Muscle layer of colon (tissue), 2 donors: Measurements from ENCODE around the gene TNRC6C.
A peak's percentile ranks its signal among the peaks of the same experiment; 100 is the strongest.

ENCODE experiments used
- H3K27ac ChIP-seq: one replicate; pipeline ENCODE4 v1.7.0; 2013; ENCODE audit warnings: low read depth, mild to moderate bottlenecking, low read length, moderate library complexity
- H3K27me3 ChIP-seq, 2 donors: one replicate each; pipeline ENCODE4 v1.7.0; 2013; ENCODE audit warnings: low read length in 2 of 2, mild to moderate bottlenecking in 2 of 2; ENCODE audit not compliant: insufficient read depth in 2 of 2, control insufficient read depth in 1 of 2
- H3K36me3 ChIP-seq: one replicate; pipeline ENCODE4 v1.7.0; 2013; ENCODE audit warnings: mild to moderate bottlenecking, low read length; ENCODE audit not compliant: insufficient read depth
- H3K4me1 ChIP-seq: one replicate; pipeline ENCODE4 v1.7.0; 2013; ENCODE audit warnings: mild to moderate bottlenecking, low read length; ENCODE audit not compliant: insufficient read depth
- H3K4me3 ChIP-seq, 2 donors: one replicate each; pipeline ENCODE4 v1.7.0; 2013; ENCODE audit warnings: low read length in 2 of 2, low read depth in 1 of 2, mild to moderate bottlenecking in 1 of 2, moderate library complexity in 1 of 2
- H3K9ac ChIP-seq: one replicate; pipeline ENCODE4 v1.7.0; 2013; ENCODE audit warnings: low read length
- H3K9me3 ChIP-seq: one replicate; pipeline ENCODE4 v1.7.0; 2013; ENCODE audit warnings: mild to moderate bottlenecking, low read length
- donor health status: abdominal sarcoma.
- donor health status: Adenocarcinoma of cecum.

The TNRC6C gene

GRCh38 chr17:78041386-78042179 is 83.1 kb downstream of the TNRC6C start:
- Histone ChIP-seq H3K27me3 (no peaks in the 10 kb centered on the region), H3K9ac (peak overlapping the region; percentile 28)

GRCh38 chr17:78042542-78042941 is 84.0 kb downstream of the TNRC6C start:
- Histone ChIP-seq H3K4me3 (no peak overlapping the region), H3K36me3 (no peaks in the 10 kb centered on the region), H3K9ac (no peak overlapping the region), H3K9me3 (no peaks in the 10 kb centered on the region), H3K27me3 (no peaks in the 10 kb centered on the region), H3K4me1 (peaks cover 20% of the 10 kb centered on the region), H3K27ac (no peak overlapping the region)

More at GRCh38 chr17:78041386-78042179, 83.1 kb downstream of the TNRC6C start:
- H3K4me1 ChIP-seq = peaks cover 20% of the 10 kb centered on the region
- no peaks in the 10 kb centered on the region for H3K36me3 ChIP-seq
- peak overlapping the region; percentile 63 to 73 for H3K4me3 ChIP-seq
- H3K9me3 ChIP-seq = no peaks in the 10 kb centered on the region
- H3K27ac ChIP-seq = peak overlapping the region; percentile 75

- no peaks in the 10 kb centered on the region for H3K27me3 ChIP-seq
- H3K27ac ChIP-seq = no peak overlapping the region
- peaks cover 20% of the 10 kb centered on the region for H3K4me1 ChIP-seq
- no peak overlapping the region for H3K4me3 ChIP-seq
- H3K9ac ChIP-seq = no peak overlapping the region
- H3K9me3 ChIP-seq = no peaks in the 10 kb centered on the region
- no peaks in the 10 kb centered on the region for H3K36me3 ChIP-seq
Observed at GRCh38 chr17:78043031-78043430, 84.5 kb downstream of the TNRC6C start.

GRCh38 chr17:78044280-78044835 is 85.9 kb downstream of the TNRC6C start:
- Histone ChIP-seq H3K27ac (no peak overlapping the region), H3K4me1 (peaks cover 20% of the 10 kb centered on the region), H3K27me3 (no peaks in the 10 kb centered on the region), H3K9me3 (no peaks in the 10 kb centered on the region), H3K36me3 (peaks cover 11% of the 10 kb centered on the region), H3K9ac (no peak overlapping the region), H3K4me3 (no peak overlapping the region)

GRCh38 chr17:78045316-78045715 is 86.8 kb downstream of the TNRC6C start:
- Histone ChIP-seq H3K27me3 (no peaks in the 10 kb centered on the region), H3K9ac (no peak overlapping the region), H3K4me1 (peaks cover 11% of the 10 kb centered on the region), H3K9me3 (no peaks in the 10 kb centered on the region), H3K27ac (no peak overlapping the region), H3K36me3 (peaks cover 20% of the 10 kb centered on the region), H3K4me3 (no peak overlapping the region)

- H3K9me3 ChIP-seq = no peaks in the 10 kb centered on the region
- peaks cover 27% of the 10 kb centered on the region for H3K36me3 ChIP-seq
- H3K27me3 ChIP-seq = no peaks in the 10 kb centered on the region
- peaks cover 4% of the 10 kb centered on the region for H3K4me1 ChIP-seq
- H3K27ac ChIP-seq = no peak overlapping the region
- no peak overlapping the region for H3K4me3 ChIP-seq
- H3K9ac ChIP-seq = no peak overlapping the region
Observed at GRCh38 chr17:78046923-78047322, 88.4 kb downstream of the TNRC6C start.

- Histone ChIP-seq H3K36me3 (peaks cover 27% of the 10 kb centered on the region), H3K27me3 (no peaks in the 10 kb centered on the region), H3K9ac (no peak overlapping the region), H3K4me1 (no peaks in the 10 kb centered on the region), H3K27ac (no peak overlapping the region), H3K4me3 (no peak overlapping the region), H3K9me3 (no peaks in the 10 kb centered on the region)
Observed at GRCh38 chr17:78048346-78049292, 90.1 kb downstream of the TNRC6C start.

DNA sequence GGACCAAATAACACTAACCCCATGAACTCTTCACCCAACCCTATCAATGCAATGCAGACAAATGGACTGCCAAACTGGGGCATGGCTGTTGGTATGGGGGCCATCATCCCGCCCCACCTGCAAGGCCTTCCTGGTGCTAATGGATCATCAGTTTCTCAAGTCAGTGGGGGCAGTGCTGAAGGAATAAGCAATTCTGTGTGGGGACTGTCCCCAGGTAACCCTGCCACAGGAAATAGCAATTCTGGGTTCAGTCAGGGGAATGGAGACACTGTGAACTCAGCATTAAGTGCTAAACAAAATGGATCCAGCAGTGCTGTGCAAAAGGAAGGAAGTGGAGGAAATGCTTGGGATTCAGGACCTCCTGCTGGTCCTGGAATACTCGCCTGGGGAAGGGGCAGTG is 91.1 kb downstream of the TNRC6C start:
- H3K4me3 ChIP-seq = no peak overlapping the region
- H3K4me1 ChIP-seq = no peaks in the 10 kb centered on the region
- H3K9ac ChIP-seq = no peak overlapping the region
- no peaks in the 10 kb centered on the region for H3K27me3 ChIP-seq
- H3K9me3 ChIP-seq = no peaks in the 10 kb centered on the region
- peaks cover 27% of the 10 kb centered on the region for H3K36me3 ChIP-seq
- H3K27ac ChIP-seq = no peak overlapping the region

DNA sequence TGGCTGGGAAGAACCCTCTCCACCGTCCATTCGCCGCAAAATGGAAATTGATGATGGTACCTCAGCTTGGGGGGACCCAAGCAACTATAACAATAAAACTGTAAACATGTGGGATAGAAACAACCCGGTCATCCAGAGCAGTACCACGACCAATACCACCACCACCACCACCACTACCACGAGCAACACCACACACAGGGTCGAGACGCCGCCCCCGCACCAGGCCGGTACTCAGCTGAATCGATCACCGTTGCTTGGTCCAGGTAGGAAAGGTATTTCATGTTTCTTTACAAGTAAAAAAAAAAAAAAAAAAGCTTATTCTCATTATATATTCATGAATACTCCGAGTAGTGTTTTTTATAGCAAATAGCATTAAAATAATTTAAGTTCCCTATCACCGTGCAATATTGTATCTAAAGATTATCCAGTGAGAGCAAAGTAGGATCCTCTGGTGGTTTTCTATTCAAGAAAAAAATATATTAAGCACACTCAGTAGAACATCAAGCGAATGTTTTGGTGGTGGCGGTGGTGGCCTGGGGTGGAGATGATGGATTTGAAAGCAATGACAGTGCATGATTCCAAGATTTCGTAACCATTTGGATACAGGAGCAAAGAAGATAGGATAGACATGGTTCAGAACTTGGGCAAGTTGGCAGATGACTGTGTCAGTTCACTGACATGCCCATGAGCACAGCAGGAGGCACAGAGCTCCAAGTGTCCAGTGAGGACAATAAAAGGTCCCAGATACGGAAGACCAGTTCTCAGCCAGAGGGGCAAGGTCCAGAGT is 92.9 kb downstream of the TNRC6C start:
- no peak overlapping the region for H3K4me3 ChIP-seq

GRCh38 chr17:78053777-78054468 is 95.4 kb downstream of the TNRC6C start:
- Histone ChIP-seq H3K36me3 (peaks cover 20% of the 10 kb centered on the region), H3K4me3 (no peak overlapping the region), H3K27ac (no peak overlapping the region), H3K9ac (no peak overlapping the region), H3K27me3 (no peaks in the 10 kb centered on the region), H3K9me3 (no peaks in the 10 kb centered on the region), H3K4me1 (peaks cover 12% of the 10 kb centered on the region)

More for the DNA sequence above, 92.9 kb downstream of the TNRC6C start:
- peaks cover 27% of the 10 kb centered on the region for H3K36me3 ChIP-seq
- no peak overlapping the region for H3K9ac ChIP-seq
- no peaks in the 10 kb centered on the region for H3K27me3 ChIP-seq
- no peak overlapping the region for H3K27ac ChIP-seq
- H3K4me1 ChIP-seq = no peaks in the 10 kb centered on the region
- H3K9me3 ChIP-seq = no peaks in the 10 kb centered on the region
